NCI-H128 (cell line): Measurements from ENCODE around the gene RFFL.

Experiments used
- DNase-seq: peaks from one replicate; lab custom pipeline; 2025; ENCODE audit not compliant: unreplicated experiment; lab: John Stamatoyannopoulos, UW

RFFL gene

DNA sequence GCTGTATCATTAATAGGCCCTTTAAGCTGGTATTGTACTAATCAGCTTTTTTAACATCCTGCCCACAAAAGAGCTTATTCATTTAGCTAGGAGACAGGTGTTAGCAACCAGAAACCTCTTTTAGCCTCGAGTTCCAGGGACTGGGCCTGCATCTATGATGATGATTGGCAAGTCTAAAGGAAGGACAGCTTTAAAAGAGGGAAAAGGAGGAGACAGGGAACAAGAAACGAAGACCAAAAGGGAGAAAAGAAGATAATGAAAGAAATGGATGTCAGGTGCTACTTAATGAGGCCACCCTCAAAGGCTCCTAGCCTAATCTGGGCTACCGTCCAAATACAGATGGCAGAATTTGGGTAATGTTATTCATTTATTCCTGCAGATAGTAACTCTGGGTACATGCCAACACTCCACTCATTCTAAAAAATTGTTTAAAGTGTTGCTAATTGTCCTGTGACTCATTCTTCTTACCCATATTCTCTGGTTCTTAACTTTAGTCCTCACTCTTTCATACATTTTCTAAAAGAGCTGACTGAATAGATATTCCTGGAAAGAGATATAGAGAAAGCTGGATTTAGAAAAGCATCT, 18.7 kb upstream of the RFFL start:
- no peak for DNase-seq

GRCh38 chr17:35081638-35082037, 18.1 kb upstream of the RFFL start:
- DNase-seq, result no peak

DNA sequence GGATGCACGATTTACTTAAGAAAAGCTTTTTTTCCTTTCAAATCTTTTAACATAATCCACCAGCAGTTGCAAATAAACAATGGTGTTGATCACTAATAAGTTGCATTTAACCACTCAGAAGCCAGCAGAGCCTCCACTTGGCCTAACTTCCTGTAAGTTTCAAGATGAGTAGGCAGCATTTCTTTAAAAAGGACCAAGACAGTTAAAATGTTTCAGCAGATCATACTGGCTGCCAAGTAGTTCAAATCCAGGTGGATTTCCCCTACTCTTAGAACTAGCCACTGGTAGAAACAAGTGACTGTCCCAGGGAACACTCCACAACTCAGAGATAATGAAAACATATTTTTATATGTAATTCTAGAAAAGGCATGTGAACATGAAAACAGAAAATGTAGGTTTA, 17.0 kb upstream of the RFFL start:
- no peak for DNase-seq

DNA sequence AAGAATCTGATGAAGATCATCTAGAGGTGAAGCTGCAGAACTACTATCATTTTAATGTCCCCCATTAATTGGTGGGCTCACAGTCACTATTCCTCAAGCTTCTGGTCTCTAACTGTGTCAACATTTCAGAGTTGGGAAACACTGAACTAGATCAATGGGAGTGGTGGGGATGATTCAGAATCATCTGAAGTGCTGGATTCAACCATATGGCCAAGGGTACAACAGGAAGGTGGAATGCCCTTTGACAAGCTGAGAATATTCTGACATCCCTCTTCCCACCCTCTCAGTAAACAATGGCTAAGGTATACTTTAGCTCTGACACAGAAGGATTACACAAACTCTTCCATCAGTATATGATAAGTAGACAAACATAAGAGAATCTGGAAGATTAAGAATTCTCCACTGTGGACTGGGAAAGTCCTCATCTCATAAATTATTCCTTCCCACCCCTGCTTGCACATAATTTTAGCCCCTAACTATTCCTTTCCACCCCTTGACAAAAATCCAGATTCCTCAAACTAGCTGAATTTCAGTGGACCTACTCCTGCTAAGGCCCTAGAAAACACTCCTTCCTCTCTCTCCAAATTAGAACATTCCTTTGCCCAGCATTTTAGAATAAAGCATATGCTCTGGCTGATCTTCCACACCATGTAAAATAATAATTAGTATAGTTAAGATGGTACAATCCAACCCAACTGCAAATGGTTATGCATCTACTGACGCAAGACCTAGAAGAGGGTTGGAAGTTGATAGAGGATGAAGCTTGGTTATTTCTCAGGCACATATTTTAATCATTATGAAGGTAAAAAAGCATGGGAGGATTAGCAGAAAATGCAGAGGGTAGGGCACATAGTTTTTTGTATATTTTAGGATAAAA, 16.3 kb upstream of the RFFL start:
- DNase-seq, result no peak

DNA sequence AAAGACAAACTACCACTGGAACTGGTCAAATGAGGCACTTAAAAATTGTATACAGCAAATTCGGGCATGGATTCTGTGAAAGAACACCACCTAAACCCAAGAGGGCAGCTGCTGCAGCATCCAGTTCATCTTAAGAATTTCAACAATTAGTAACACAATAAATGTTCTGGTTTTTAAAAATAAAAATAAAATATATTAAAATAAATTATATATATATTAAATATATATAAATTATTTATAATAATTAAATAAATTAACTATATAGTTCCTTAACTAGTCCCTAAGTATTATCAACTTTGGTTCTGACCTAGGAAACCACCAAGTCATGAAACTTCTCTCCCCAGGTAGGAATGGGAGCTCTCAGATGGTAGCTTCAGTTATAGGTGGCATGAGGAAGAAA, 13.4 kb upstream of the RFFL start:
- DNase-seq, result no peak

GRCh38 chr17:35074711-35075707, 11.5 kb upstream of the RFFL start:
- no peak for DNase-seq

DNA sequence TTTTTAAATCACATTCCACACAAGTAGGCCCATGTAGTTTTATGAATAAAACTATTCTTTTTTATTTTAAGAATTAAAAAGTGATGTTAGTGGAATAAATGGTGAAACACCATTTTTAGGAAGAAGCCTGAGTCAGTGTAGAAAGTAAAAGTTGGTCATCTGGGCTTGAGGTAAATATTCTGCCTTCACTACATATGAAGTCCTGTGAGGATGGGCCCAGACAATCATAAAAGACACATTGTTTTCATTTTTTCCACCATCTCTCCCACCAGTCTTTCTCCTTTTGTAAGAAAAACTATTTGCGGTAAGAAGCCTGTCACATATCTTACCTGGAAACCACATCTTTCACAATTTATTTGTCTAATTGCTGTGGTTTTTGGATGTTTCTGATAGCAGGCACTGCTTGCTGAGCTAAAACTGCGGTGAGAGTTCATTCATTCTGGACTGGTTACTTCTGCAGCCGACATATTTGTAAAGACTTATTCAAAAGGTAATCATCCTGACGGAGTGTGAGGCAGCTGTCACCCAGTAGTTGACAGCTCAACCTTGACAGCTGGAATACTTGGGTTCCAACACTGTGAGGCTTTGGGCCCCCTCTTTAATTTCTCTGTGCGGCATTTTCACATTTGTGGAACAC, 10.6 kb upstream of the RFFL start:
- no peak for DNase-seq

GRCh38 chr17:35073183-35073790, 9.8 kb upstream of the RFFL start:
- DNase-seq, result no peak

DNA sequence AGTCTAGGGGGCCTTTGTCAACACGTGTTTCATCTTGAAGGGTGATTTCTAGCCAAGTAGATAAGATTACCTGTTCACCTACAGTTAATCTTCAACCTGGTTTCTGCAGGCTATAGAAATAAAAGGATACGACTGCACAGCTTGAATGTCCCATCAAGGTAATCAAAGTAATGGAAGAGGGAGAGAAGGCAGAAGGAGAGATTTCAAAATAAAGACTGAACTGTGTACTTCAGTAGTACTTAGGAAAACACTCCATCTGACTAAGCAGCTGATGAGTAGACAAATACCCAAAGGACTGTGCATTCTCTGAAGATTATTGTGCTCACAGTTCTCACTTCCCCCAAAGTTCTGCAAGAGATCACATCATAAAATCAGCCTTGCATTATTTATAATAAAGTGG, 5.8 kb upstream of the RFFL start:
- no peak for DNase-seq

DNA sequence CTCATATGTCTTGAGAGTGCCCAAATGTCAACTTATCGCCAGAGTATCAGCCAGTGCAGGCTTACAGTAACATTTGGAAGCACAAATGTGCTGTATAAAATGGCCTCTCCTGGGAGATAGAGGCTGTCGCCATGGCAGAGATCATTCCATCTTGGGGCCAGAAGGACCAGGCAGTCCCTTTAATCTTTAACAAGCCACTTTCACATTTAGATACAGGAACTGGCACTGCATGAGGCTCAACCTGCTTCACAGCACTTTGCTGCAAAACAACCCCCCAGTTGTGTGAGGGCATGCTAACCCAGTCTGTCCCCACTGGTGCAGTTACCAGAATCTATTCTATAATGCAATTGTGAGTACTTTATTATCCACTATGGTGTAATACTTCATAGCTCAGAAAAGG, 4.7 kb upstream of the RFFL start:
- DNase-seq, result no peak

DNA sequence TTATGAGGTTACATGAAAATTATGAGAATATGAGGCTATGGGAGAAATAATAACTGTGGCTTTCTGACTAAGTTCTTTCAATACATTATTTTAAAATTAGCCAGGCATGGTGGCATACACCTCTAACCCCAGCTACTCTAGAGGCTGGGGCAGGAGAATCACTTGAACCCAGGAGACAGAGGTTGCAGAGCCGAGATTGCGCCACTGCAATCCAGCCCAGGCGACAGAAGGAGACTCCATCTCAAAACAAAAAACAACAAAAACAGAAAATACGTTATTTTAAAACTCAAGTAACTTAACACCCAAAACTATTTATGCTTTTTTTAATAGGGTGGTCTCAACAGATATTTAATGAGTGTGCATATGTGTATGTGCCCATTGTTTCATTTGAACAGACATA, 2.4 kb upstream of the RFFL start:
- no peak for DNase-seq

- no peak for DNase-seq
These were observed 1.2 kb upstream of the RFFL start for GRCh38 chr17:35064516-35065215.

- no peak for DNase-seq
These were observed 1.2 kb downstream of the RFFL start for GRCh38 chr17:35062308-35062707.

DNA sequence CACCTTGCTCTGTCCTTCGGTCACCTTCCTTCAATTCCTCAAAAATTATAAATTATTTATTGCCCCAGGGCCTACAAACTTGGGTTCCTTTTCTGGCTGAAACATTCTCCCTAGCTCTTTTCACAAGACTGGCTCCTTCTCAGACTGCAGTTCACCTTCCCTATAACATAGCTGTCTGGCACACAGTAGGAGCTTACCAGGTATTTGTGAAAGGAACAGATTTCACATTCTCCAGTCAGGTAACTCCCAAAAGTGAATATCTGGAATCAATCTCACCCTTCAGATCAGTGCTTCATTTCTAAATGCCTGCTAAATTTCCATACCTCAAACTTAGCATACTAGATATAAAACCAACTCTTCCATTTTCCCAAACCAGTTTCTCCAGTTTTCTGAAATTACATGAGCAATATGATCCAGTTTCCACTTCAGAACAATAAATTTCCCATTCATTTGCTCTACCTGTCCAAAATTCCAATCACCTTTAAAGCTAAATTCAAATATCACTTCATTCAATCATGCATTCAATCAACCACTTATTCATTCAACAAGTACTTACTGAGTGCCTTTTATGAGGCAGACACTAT, 6.1 kb downstream of the RFFL start:
- DNase-seq, result no peak

DNA sequence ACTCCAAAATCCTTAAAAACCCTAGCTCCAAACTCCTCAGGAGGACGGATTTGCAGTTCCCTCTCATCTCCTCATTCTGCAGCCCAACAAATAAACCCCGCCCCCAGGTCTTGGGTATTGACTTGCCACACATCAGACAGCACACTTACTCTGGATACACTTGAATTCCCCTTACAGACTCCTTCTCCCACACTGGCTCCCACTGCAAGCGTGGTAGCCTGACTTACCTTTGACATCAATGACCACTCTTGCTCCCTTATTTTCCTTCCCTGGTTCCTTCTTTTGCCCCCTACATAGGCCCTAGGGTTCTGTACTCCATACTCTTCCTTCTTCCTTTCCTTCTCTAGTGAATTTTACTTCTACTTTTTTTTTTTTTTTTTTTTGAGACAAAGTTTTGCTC, 7.5 kb downstream of the RFFL start:
- no peak for DNase-seq

GRCh38 chr17:35053204-35053603, 10.3 kb downstream of the RFFL start:
- no peak for DNase-seq

GRCh38 chr17:35052780-35053179, 10.7 kb downstream of the RFFL start:
- no peak for DNase-seq

DNA sequence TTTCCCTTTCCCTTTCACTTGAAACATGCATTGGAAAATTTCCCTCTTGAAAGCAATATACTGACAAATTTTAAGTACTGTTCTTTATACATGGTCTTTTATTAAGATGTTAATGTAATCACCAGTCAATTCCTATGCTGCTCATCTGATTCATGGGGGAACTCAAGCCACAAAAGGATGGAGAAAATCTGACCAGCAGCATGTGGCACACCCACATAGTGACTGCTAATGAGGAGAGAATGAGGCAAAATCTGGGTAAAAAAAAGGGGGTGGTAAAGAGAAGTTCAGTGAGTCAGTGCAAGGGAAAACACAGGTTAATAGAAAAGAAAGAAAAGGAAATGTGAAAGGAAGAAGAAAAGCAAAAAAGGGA, 11.3 kb downstream of the RFFL start:
- DNase-seq, result no peak

GRCh38 chr17:35051579-35052240, 11.8 kb downstream of the RFFL start:
- DNase-seq, result no peak
